GM13976 (cell line): Measurements from ENCODE around the gene MAB21L3.

ENCODE experiments used
- DNase-seq: peaks from one replicate; pipeline ENCODE4 v3.0.0; 2012; ENCODE audit warnings: low spot score
- in situ Hi-C: fragments of 300-500 bp; cut with MboI; formaldehyde crosslinking; loops from one replicate; pipeline ENCODE4 v1.12.0; 2022; ENCODE audit warnings: low sequenced_read_pairs, mixed read lengths, inconsistent platforms; ENCODE audit not compliant: unreplicated experiment
- TF ChIP-seq, protein P1 (sequence below): IDR thresholded peaks from 2 replicates; pipeline ENCODE4 v1.5.1; 2012; ENCODE audit warnings: borderline replicate concordance, mild to moderate bottlenecking; ENCODE audit not compliant: insufficient read depth; ENCODE audit errors: extremely low read depth, missing control alignments, control extremely low read depth

The MAB21L3 gene

DNA sequence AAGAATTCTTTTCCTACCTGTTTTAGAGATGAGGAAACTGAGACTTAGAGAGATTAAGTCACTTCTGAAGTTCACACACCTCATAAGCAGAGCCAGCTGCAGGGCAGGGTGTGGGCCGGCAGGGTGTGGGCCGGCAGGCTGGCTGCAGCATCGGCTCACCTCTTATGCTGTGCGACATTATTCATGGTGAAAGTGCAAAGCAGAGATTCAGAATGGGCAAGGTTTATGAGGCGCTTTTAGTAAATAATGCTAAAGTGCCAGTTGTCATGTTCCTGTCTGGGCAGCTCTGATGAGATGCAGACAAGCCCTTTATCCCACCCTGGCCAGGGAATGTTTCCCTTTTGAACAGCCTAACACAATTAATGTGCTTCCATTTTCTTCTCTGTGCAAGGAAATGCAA, 14.6 kb downstream of the MAB21L3 start:
- TF ChIP-seq, protein P1, sequence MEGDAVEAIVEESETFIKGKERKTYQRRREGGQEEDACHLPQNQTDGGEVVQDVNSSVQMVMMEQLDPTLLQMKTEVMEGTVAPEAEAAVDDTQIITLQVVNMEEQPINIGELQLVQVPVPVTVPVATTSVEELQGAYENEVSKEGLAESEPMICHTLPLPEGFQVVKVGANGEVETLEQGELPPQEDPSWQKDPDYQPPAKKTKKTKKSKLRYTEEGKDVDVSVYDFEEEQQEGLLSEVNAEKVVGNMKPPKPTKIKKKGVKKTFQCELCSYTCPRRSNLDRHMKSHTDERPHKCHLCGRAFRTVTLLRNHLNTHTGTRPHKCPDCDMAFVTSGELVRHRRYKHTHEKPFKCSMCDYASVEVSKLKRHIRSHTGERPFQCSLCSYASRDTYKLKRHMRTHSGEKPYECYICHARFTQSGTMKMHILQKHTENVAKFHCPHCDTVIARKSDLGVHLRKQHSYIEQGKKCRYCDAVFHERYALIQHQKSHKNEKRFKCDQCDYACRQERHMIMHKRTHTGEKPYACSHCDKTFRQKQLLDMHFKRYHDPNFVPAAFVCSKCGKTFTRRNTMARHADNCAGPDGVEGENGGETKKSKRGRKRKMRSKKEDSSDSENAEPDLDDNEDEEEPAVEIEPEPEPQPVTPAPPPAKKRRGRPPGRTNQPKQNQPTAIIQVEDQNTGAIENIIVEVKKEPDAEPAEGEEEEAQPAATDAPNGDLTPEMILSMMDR = no peak
- in situ Hi-C loops = no loop called here
- DNase-seq = no peak

DNA sequence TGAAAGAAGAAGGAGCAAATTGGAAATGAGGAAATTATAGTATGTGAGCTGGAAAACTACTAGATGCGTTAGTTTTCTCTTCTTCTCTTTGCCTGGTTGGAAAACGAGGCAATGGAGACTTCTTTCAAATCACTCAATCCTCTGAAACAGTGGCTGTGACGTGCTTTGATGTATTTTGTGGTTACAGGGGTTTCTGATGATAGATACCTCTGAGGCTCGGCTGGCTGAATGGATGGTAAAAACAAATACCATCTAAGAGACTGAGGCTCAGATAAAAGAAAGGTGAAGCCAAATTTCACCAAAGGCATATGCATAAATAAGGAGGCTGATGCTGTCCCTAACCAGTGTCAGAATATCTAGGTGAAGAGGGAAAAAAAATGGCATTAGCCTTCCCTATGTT, 15.1 kb downstream of the MAB21L3 start:
- no peak for DNase-seq
- TF ChIP-seq, protein P1 = no peak
- in situ Hi-C loops = no loop called here

DNA sequence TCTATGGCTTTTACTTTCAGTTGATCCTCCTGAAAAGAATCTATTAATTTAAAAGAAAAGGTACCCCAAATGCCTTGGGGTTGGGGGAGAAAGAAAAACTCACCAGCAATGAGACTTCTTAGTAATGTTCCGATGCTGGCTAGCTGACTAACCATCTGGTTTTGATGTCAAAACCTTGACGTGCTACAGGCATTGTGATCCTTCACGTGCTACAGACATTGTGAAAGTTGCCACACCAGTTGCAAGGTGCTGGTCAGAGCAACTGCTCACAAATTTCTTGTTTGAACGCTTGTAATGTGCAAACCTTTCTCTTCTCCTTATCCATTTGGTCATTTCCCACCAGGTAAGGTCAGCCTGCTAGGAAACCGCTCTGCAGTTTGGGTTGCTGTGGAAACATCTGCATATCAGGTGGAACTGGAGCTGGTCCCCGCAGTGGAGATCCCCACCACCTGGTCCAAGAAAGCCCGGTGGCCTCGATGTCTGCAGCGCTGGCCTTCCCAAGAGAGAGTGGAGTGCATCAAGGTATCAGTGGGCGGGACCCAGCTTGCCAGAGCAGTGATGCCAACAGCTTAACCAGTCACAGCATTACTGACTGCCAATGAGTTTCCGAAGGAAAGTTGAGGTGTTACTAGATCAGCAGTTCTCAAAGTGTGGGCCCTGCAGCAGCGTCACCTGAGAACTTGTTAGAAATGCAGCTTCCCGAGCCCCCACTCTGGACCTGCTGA, 16.1 kb downstream of the MAB21L3 start:
- in situ Hi-C loops = no loop called here
- TF ChIP-seq, protein P1 = no peak
- no peak for DNase-seq

DNA sequence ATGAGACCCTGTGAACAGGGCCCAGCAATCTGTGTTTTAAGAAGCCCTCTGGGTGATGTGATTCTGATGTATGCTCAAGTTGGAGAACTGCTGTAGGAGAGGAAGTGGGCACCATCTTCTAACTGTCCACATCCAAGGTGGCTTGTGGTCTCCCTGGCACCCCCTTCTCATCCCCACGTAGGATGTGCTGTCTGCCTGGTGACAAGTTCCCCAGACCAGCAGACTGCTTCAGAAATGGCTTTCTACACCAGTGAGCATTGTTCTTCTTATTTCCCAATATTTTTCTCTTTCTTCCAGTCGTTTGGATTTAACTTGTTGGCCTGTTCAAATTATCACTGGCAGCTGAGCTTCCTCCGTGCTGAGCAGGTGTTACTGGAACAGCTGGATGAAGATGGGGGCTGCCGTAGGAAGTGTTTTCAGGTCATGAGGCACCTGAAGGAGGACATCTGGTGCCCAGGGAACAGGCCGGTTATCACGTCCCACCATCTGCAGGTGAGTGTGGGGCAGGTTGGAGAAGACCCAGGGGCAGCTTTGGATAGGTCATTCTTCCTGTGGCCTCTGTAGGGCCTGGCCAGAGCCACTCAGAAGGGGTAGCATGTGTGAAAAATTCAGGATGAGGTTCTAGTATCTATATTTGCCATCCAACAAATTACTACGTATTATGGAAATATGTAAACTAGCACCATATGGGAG, 16.8 kb downstream of the MAB21L3 start:
- no peak for DNase-seq
- in situ Hi-C loops = no loop called here
- TF ChIP-seq, protein P1 = no peak

DNA sequence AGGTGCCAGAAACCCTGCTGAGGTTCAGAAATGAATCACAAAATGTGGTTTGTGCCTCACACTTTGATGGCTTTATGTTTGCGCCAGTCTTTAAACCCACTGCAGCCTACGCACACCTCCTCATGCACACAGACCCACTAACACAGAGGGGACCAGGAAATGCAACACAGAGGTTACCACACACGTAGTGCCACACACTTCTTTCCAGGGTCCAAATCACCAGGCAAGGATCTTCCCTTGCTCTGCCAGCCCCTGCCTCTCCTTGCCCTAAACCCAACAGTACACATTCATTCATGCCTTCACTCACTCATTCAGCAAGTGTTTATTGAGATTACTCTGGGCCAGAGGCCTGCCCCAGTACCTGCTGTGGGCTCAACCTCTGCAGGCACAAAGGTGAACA, 17.5 kb downstream of the MAB21L3 start:
- in situ Hi-C loops = no loop called here
- TF ChIP-seq, protein P1 = no peak
- no peak for DNase-seq

DNA sequence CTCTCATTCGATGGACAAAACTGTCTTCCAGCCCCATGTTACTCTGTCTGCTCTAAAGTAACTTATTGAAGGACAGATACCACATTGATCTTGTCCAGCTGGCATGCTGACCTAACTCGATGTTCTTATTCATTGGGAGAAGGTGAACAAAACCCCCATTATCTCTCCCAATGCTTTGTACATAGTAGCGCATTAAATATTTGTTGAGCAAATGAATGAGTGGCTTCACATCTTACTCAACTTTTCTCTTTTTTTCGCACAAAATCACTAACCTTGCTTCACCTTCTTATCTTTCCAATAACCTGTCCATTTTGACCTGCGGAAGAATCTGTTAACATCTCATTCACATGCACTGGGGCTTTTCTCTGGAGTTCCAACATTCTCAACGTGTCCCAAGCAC, 18.3 kb downstream of the MAB21L3 start:
- no peak for DNase-seq
- TF ChIP-seq, protein P1 = no peak
- in situ Hi-C loops = no loop called here

DNA sequence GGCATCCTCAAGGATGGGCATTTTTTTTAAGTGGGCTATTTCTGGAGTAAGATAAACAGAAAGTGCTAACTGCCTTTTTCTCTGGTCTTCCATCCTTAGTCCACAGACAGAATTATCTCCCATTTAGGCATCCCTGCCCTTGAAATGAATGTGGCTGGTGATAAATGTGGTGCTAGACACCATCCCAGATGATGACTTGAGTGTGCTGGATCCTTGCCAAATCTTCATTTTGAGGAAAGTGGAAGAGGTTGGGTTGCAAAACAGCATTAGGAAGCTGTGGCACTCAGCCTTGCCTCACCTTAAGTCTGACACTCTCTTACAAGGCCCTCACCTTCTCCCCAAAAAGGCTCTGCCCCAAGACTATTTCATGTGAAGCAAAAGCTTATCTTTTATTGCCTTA, 19.2 kb downstream of the MAB21L3 start:
- no peak for DNase-seq
- in situ Hi-C loops = loop anchor here (10.0 kb wide), 1 partner anchor 354 kb away; no protein-coding TSS in a partner anchor
- TF ChIP-seq, protein P1 = no peak
